AG04449 (cell line): ENCODE data around the gene HPRT1.

ENCODE experiments used
- CTCF ChIA-PET: fragments of 350-600 bp; formaldehyde crosslinking; extraction: SDS; loops from one replicate; lab custom pipeline; 2021; ENCODE audit warnings: antibody characterized with exemption; lab: Yijun Ruan, JAX
- POLR2A ChIA-PET: fragments of 400-600, 350-600 bp; formaldehyde crosslinking; extraction: SDS; loops from one replicate; lab custom pipeline; 2020; ENCODE audit warnings: antibody characterized with exemption, inconsistent platforms; lab: Yijun Ruan, JAX
- DNase-seq: peaks from one replicate; pipeline ENCODE4 v3.0.0-alpha.2; 2010; ENCODE audit warnings: low read depth, low spot score
- H3K4me3 ChIP-seq: 2 replicates; pipeline ENCODE4 v1.5.1; 2011; ENCODE audit warnings: low read depth, mild to moderate bottlenecking, control low read depth, low read length
- TF ChIP-seq, protein P1 (sequence below): IDR thresholded peaks from one replicate; pipeline ENCODE4 v1.5.1; 2011; ENCODE audit warnings: mild to moderate bottlenecking, moderate library complexity, low read length, control low read depth, inconsistent platforms; ENCODE audit not compliant: insufficient read depth; ENCODE audit errors: missing control alignments

Gene HPRT1

GRCh38 chrX:134548257-134549201, 88.6 kb downstream of the HPRT1 start:
- CTCF ChIA-PET = no interaction called here
- peak overlapping the region; percentile 73 for H3K4me3 ChIP-seq
- no peak for DNase-seq
- TF ChIP-seq, protein P1, sequence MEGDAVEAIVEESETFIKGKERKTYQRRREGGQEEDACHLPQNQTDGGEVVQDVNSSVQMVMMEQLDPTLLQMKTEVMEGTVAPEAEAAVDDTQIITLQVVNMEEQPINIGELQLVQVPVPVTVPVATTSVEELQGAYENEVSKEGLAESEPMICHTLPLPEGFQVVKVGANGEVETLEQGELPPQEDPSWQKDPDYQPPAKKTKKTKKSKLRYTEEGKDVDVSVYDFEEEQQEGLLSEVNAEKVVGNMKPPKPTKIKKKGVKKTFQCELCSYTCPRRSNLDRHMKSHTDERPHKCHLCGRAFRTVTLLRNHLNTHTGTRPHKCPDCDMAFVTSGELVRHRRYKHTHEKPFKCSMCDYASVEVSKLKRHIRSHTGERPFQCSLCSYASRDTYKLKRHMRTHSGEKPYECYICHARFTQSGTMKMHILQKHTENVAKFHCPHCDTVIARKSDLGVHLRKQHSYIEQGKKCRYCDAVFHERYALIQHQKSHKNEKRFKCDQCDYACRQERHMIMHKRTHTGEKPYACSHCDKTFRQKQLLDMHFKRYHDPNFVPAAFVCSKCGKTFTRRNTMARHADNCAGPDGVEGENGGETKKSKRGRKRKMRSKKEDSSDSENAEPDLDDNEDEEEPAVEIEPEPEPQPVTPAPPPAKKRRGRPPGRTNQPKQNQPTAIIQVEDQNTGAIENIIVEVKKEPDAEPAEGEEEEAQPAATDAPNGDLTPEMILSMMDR = no peak
- POLR2A ChIA-PET = no interaction called here
